Transverse colon (tissue), 4 donors: ENCODE results near the gene MSH4.

Experiments
- CTCF ChIP-seq, 5 experiments: fragments of 200-600 bp in 3 of 5; fragments of 450-650 bp in 2 of 5; sonication (generic) in 3 of 5; IDR thresholded peaks; 1 replicate in 2 of 5; 2 replicates in 3 of 5; pipeline ENCODE4 v1.5.1; 2016 to 2017; ENCODE audit warnings: antibody characterized with exemption in 5 of 5, inconsistent platforms in 3 of 5, mild to moderate bottlenecking in 2 of 5, moderate library complexity in 1 of 5
- POLR2A ChIP-seq: fragments of 450-650 bp; IDR thresholded peaks from one replicate; pipeline ENCODE4 v1.6.1; 2016; ENCODE audit warnings: antibody characterized with exemption, mild to moderate bottlenecking, moderate library complexity
- POLR2AphosphoS5 ChIP-seq, 3 donors: sonication (generic); formaldehyde crosslinking; IDR thresholded peaks; one replicate each; pipeline ENCODE4 v1.6.1; 2016; ENCODE audit warnings: antibody characterized with exemption in 3 of 3

GRCh38 chr1:75792091-75792490, 4.6 kb upstream of the MSH4 start:
- TF ChIP-seq POLR2A (no peak), POLR2AphosphoS5 (IDR thresholded peaks at IDR 0.05) (no peak), CTCF (IDR thresholded peaks at IDR 0.05) (no peak)
